DOHH2 (cell line): ENCODE data around the gene EMP1.

Experiments used
- H3F3A ChIP-seq: fragments of 200-600 bp; sonication (generic), shearing (Covaris generic); 2 replicates; pipeline ENCODE4 v1.6.0; 2016; ENCODE audit warnings: antibody characterized with exemption, mild to moderate bottlenecking; ENCODE audit not compliant: control insufficient read depth, insufficient read depth
- H3K27ac ChIP-seq: fragments of 200-600 bp; sonication (generic); 2 replicates; pipeline ENCODE4 v1.5.1; 2014; ENCODE audit warnings: low read depth, mild to moderate bottlenecking, low read length, moderate library complexity
- H3K27me3 ChIP-seq: fragments of 200-600 bp; sonication (generic); 2 replicates; pipeline ENCODE4 v1.6.1; 2014; ENCODE audit warnings: mild to moderate bottlenecking, low read length, mixed read lengths; ENCODE audit not compliant: control insufficient read depth
- H3K36me3 ChIP-seq: fragments of 200-600 bp; sonication (generic); 2 replicates; pipeline ENCODE4 v1.6.1; 2014; ENCODE audit warnings: mild to moderate bottlenecking, low read length, moderate library complexity, mixed read lengths; ENCODE audit not compliant: control insufficient read depth
- H3K4me1 ChIP-seq: fragments of 200-600 bp; sonication (generic); 2 replicates; pipeline ENCODE4 v1.6.1; 2014; ENCODE audit warnings: mild to moderate bottlenecking, low read length, mixed read lengths; ENCODE audit not compliant: control insufficient read depth
- H3K4me2 ChIP-seq: fragments of 200-600 bp; sonication (generic); 2 replicates; pipeline ENCODE4 v1.6.0; 2014; ENCODE audit warnings: mild to moderate bottlenecking, low read length, moderate library complexity
- H3K4me3 ChIP-seq: fragments of 200-600 bp; sonication (generic); 2 replicates; pipeline ENCODE4 v1.5.1; 2014; ENCODE audit warnings: mild to moderate bottlenecking, low read length, mixed read lengths
- H3K79me2 ChIP-seq: fragments of 200-600 bp; sonication (generic); 2 replicates; pipeline ENCODE4 v1.6.1; 2014; ENCODE audit warnings: mild to moderate bottlenecking, low read length, mixed read lengths; ENCODE audit not compliant: control insufficient read depth
- H3K9me2 ChIP-seq: fragments of 200-600 bp; sonication (generic); replicated peaks from 2 replicates; pipeline ENCODE4 v1.6.1; 2014; ENCODE audit warnings: mild to moderate bottlenecking, low read length, mixed read lengths; ENCODE audit not compliant: control insufficient read depth
- H3K9me3 ChIP-seq: fragments of 200-600 bp; sonication (generic); 2 replicates; pipeline ENCODE4 v1.6.1; 2014; ENCODE audit warnings: antibody characterized with exemption, low read length, mixed read lengths; ENCODE audit not compliant: control insufficient read depth, insufficient read depth
- H4K20me1 ChIP-seq: fragments of 200-600 bp; sonication (generic); 2 replicates; pipeline ENCODE4 v1.6.0; 2014; ENCODE audit warnings: low read depth, mild to moderate bottlenecking, antibody characterized with exemption, low read length, moderate library complexity; ENCODE audit not compliant: control insufficient read depth, insufficient read depth
- EZH2phosphoT487 ChIP-seq: fragments of 200-600 bp; sonication (generic); IDR thresholded peaks from 2 replicates; pipeline ENCODE4 v1.6.1; 2017; ENCODE audit warnings: borderline replicate concordance, mild to moderate bottlenecking, antibody characterized with exemption, low read length, moderate library complexity, mixed read lengths
- TF ChIP-seq, protein P1 (sequence below): fragments of 200-600 bp; sonication (generic); IDR thresholded peaks from one replicate; pipeline ENCODE4 v1.5.1; 2014; ENCODE audit warnings: antibody characterized with exemption, mild to moderate bottlenecking, low read depth, low read length; ENCODE audit not compliant: poor library complexity, severe bottlenecking

Gene EMP1

DNA sequence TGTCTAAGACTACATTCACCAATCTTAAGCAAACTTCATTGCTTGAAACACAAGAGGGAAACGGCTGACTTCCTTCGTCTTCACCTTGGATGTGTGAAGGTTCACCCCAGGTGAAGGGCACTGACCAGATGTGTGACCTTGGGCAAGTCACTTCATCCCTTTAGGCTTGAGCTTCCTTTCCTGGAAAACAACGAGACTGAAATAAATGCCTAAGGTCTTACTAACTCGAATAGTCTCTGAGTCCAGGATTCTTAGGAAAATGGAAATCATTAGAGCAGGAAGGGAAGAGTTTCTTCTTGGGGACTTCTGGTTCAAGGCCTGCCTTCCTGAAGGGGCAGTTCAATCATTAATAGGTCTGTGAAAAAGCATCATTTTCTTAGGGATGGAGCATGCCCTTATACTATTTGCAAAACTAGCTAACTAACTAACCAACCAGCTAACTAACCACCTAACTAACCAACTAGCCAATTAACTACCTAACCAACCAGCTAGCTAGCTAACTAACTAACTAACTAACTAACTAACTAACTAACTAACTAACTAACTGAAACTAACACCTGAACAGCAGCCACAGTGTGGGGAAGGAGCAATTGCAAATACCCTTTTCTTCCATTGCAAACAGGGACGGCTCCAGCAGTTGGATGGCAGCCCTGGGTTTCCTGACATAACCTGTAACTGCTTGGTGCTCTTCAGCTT lies 31.5 kb upstream of the EMP1 start:
- Histone ChIP-seq H3K27me3 (peaks cover 10% of the 10 kb centered on the region), H3K4me1 (no peaks in the 10 kb centered on the region), H3K9me3 (no peaks in the 10 kb centered on the region), H3F3A (no peaks in the 10 kb centered on the region), H3K27ac (no peak overlapping the region), H3K4me3 (no peak overlapping the region), H3K9me2 (no peaks in the 10 kb centered on the region), H3K79me2 (no peaks in the 10 kb centered on the region), H3K36me3 (no peaks in the 10 kb centered on the region), H4K20me1 (no peaks in the 10 kb centered on the region), H3K4me2 (no peak overlapping the region)
- no peak for TF ChIP-seq EZH2phosphoT487
- TF ChIP-seq, protein P1, sequence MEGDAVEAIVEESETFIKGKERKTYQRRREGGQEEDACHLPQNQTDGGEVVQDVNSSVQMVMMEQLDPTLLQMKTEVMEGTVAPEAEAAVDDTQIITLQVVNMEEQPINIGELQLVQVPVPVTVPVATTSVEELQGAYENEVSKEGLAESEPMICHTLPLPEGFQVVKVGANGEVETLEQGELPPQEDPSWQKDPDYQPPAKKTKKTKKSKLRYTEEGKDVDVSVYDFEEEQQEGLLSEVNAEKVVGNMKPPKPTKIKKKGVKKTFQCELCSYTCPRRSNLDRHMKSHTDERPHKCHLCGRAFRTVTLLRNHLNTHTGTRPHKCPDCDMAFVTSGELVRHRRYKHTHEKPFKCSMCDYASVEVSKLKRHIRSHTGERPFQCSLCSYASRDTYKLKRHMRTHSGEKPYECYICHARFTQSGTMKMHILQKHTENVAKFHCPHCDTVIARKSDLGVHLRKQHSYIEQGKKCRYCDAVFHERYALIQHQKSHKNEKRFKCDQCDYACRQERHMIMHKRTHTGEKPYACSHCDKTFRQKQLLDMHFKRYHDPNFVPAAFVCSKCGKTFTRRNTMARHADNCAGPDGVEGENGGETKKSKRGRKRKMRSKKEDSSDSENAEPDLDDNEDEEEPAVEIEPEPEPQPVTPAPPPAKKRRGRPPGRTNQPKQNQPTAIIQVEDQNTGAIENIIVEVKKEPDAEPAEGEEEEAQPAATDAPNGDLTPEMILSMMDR, result no peak

DNA sequence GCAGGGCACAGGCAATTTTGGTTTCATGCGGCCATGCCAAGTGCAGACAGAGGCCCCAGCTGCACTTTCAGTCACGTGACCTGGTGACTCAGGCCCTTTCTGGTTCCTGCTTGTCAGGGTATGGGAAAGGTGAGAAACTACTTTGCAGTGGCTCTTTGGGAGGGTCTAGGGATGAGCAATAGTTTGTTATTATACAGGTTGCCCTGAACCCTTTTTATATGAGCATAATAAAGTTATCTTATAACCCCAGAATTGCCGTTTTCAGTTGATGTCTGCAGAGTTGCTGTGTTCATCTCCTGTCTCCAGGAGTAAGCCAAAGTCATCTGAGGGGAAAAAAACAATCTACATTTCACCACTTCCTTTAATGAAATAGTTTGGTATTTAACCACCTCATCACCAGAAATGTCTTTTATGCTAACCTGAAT lies 30.9 kb upstream of the EMP1 start:
- Histone ChIP-seq H3K27me3 (peaks cover 15% of the 10 kb centered on the region), H3K4me3 (no peak overlapping the region), H3K27ac (no peak overlapping the region), H3F3A (no peaks in the 10 kb centered on the region), H4K20me1 (no peaks in the 10 kb centered on the region), H3K4me2 (no peak overlapping the region), H3K9me2 (no peaks in the 10 kb centered on the region), H3K9me3 (no peaks in the 10 kb centered on the region), H3K36me3 (no peaks in the 10 kb centered on the region), H3K79me2 (no peaks in the 10 kb centered on the region), H3K4me1 (no peaks in the 10 kb centered on the region)
- TF ChIP-seq, protein P1, result no peak
- TF ChIP-seq EZH2phosphoT487, result no peak

DNA sequence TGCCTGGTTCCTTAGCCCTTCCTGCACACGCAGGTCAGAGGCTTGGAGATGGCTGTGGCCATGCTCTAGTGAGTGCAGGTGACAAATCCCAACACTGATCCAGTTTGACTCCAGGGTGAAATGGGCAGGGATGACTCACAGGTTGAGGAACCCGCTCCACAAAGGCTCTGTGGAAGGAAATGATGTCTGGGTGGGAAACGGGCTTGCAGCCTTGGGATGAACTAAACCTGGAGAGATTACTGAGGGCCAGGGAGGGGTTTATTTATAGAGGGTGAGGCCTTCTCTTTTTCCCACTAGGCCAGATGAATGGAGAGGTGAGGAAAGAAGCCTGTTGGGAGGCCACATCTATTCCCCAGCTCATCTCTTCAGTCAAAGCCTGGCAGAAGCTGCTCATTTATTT lies 29.3 kb upstream of the EMP1 start:
- no peaks in the 10 kb centered on the region for H3K4me1 ChIP-seq
- H4K20me1 ChIP-seq, result no peaks in the 10 kb centered on the region
- H3K9me2 ChIP-seq, result no peaks in the 10 kb centered on the region
- H3K4me2 ChIP-seq, result no peak overlapping the region
- H3F3A ChIP-seq, result no peaks in the 10 kb centered on the region
- no peak overlapping the region for H3K4me3 ChIP-seq
- no peak for TF ChIP-seq EZH2phosphoT487
- TF ChIP-seq, protein P1, result no peak
- H3K79me2 ChIP-seq, result no peaks in the 10 kb centered on the region
- no peaks in the 10 kb centered on the region for H3K9me3 ChIP-seq
- peaks cover 24% of the 10 kb centered on the region for H3K27me3 ChIP-seq
- no peak overlapping the region for H3K27ac ChIP-seq
- H3K36me3 ChIP-seq, result no peaks in the 10 kb centered on the region
